HCT116 (cell line): Measurements from ENCODE around the gene TCF7L1. TPM values are rescaled to one million over a fixed set of nuclear protein-coding genes. Genes with fewer than 3 reads are reported as not detected.

Source experiments
- ATAC-seq: fragments of 200-7000 bp; cut with Tn5 transposase; 2 replicates; pipeline ENCODE4 v1.9.1; 2020; ENCODE audit warnings: mild to moderate bottlenecking, moderate library complexity
- BruUV-seq: library from RNA; stranded (reverse); fragments of 400-500 nt; replicated peaks from 2 replicates; lab custom pipeline; 2021; lab: Mats Ljungman, UMichigan
- CTCF ChIA-PET: fragments of 300-600 bp; sonication (Branson Sonifier 250); formaldehyde crosslinking; loops from one replicate; lab custom pipeline; 2021; ENCODE audit warnings: antibody characterized with exemption; lab: Charles Lee
- POLR2A ChIA-PET: fragments of 300-600, 350-600 bp; sonication (Branson Sonifier 250); formaldehyde crosslinking; loops from one replicate; lab custom pipeline; 2021; ENCODE audit warnings: antibody characterized with exemption; lab: Charles Lee
- RAD21 ChIA-PET, 2 experiments: fragments of 300-600 bp; sonication (Branson Sonifier 250); formaldehyde crosslinking; loops; one replicate each; lab custom pipeline; 2023; ENCODE audit warnings: low total read pairs in 2 of 2; ENCODE audit not compliant: uncharacterized antibody in 2 of 2, unreplicated experiment in 2 of 2, low non-redundant PET in 1 of 2; lab: Charles Lee
- DNase-seq: peaks from one replicate; pipeline ENCODE4 v3.0.0-alpha.2; 2010; ENCODE audit warnings: low read depth, low spot score
- H2AFZ ChIP-seq: fragments of 200-600 bp; shearing (Covaris generic), sonication (generic); 2 replicates; pipeline ENCODE4 v1.6.1; 2017; ENCODE audit warnings: low read depth, mixed run types, mixed read lengths, antibody characterized with exemption, low read length; ENCODE audit not compliant: poor library complexity, severe bottlenecking
- H3K27ac ChIP-seq: 2 replicates; pipeline ENCODE4 v1.5.1; 2012; ENCODE audit warnings: low read depth, low read length
- H3K27me3 ChIP-seq: fragments of 200-600 bp; sonication (generic); 2 replicates; pipeline ENCODE4 v1.6.1; 2016; ENCODE audit warnings: mixed run types, low read length, mixed read lengths; ENCODE audit not compliant: insufficient read depth
- H3K36me3 ChIP-seq, 2 experiments: fragments of 200-500 bp in 1 of 2; fragments of 200-600 bp in 1 of 2; sonication (Bioruptor generic) in 1 of 2; sonication (generic) in 1 of 2; 2 replicates each; pipeline versions ENCODE4 v1.5.1 to v1.6.1; 2014 to 2016; ENCODE audit warnings: low read length in 2 of 2, inconsistent platforms in 1 of 2, mixed read lengths in 1 of 2, mixed run types in 1 of 2; ENCODE audit not compliant: insufficient read depth in 2 of 2, control insufficient read depth in 1 of 2
- H3K4me1 ChIP-seq, 2 experiments: fragments of 200-600 bp in 1 of 2; sonication (generic) in 1 of 2; 2 replicates each; pipeline versions ENCODE4 v1.5.1 to v1.6.1; 2012 to 2017; ENCODE audit warnings: low read length in 2 of 2, inconsistent platforms in 1 of 2, mild to moderate bottlenecking in 1 of 2, mixed read lengths in 1 of 2, mixed run types in 1 of 2, moderate library complexity in 1 of 2; ENCODE audit not compliant: insufficient read depth in 2 of 2, control insufficient read depth in 1 of 2
- H3K4me2 ChIP-seq: fragments of 200-600 bp; sonication (generic); 2 replicates; pipeline ENCODE4 v1.6.1; 2017; ENCODE audit warnings: mixed run types, low read length, mixed read lengths
- H3K4me3 ChIP-seq, 2 experiments: fragments of 200-600 bp in 1 of 2; sonication (generic) in 1 of 2; replicated peaks in 1 of 2; 2 replicates each; pipeline ENCODE4 v1.5.1; 2011 to 2016; ENCODE audit warnings: low read length in 2 of 2, control low read depth in 1 of 2, low read depth in 1 of 2, mild to moderate bottlenecking in 1 of 2, mixed read lengths in 1 of 2, mixed run types in 1 of 2
- H3K79me2 ChIP-seq: fragments of 200-600 bp; sonication (generic); 2 replicates; pipeline ENCODE4 v1.6.1; 2017; ENCODE audit warnings: mild to moderate bottlenecking, mixed run types, low read length, moderate library complexity, mixed read lengths; ENCODE audit not compliant: insufficient read depth
- H3K9ac ChIP-seq: fragments of 200-600 bp; sonication (generic); 2 replicates; pipeline ENCODE4 v1.6.1; 2016; ENCODE audit warnings: low read length, mixed read lengths
- H3K9me2 ChIP-seq: fragments of 200-600 bp; sonication (generic), shearing (Covaris generic); 2 replicates; pipeline ENCODE4 v1.6.1; 2017; ENCODE audit warnings: mixed run types, mild to moderate bottlenecking, moderate library complexity; ENCODE audit not compliant: insufficient read depth
- H3K9me3 ChIP-seq, 2 experiments: fragments of 200-500 bp in 1 of 2; fragments of 200-600 bp in 1 of 2; sonication (Bioruptor generic) in 1 of 2; sonication (generic) in 1 of 2; 2 replicates each; pipeline ENCODE4 v1.6.1; 2014 to 2017; ENCODE audit warnings: low read length in 2 of 2, mixed read lengths in 2 of 2, inconsistent platforms in 1 of 2, low read depth in 1 of 2, mild to moderate bottlenecking in 1 of 2, mixed run types in 1 of 2, moderate library complexity in 1 of 2; ENCODE audit not compliant: control insufficient read depth in 1 of 2, insufficient read depth in 1 of 2
- H4K20me1 ChIP-seq: fragments of 200-600 bp; sonication (generic), shearing (Covaris generic); 2 replicates; pipeline ENCODE4 v1.6.1; 2017; ENCODE audit warnings: mixed run types, mild to moderate bottlenecking, moderate library complexity; ENCODE audit not compliant: insufficient read depth
- CBX3 ChIP-seq: IDR thresholded peaks from 2 replicates; pipeline ENCODE4 v1.6.1; 2012; ENCODE audit warnings: low read depth
- CEBPB ChIP-seq: IDR thresholded peaks from 2 replicates; pipeline ENCODE4 v1.6.1; 2012; ENCODE audit warnings: low read depth
- EGR1 ChIP-seq: IDR thresholded peaks from 2 replicates; pipeline ENCODE4 v1.6.1; 2012; ENCODE audit warnings: low read depth
- ELF1 ChIP-seq: IDR thresholded peaks from 2 replicates; pipeline ENCODE4 v1.6.1; 2012; ENCODE audit warnings: low read depth, borderline replicate concordance
- EZH2 ChIP-seq: fragments of 200-600 bp; sonication (generic); IDR thresholded peaks from 2 replicates; pipeline ENCODE4 v1.6.1; 2017; ENCODE audit warnings: antibody characterized with exemption, mixed run types
- JUND ChIP-seq: IDR thresholded peaks from 2 replicates; pipeline ENCODE4 v1.6.1; 2012
- POLR2A ChIP-seq: IDR thresholded peaks from 2 replicates; pipeline ENCODE4 v1.7.0; 2011; ENCODE audit warnings: borderline replicate concordance; ENCODE audit not compliant: insufficient read depth, insufficient read length; ENCODE audit errors: extremely low read depth
- POLR2AphosphoS5 ChIP-seq: IDR thresholded peaks from 2 replicates; pipeline ENCODE4 v1.6.1; 2011; ENCODE audit warnings: mild to moderate bottlenecking, low read depth, low read length, moderate library complexity
- RAD21 ChIP-seq: IDR thresholded peaks from 2 replicates; pipeline ENCODE4 v1.6.1; 2012; ENCODE audit warnings: low read depth, mild to moderate bottlenecking
- TCF7L2 ChIP-seq: IDR thresholded peaks from 2 replicates; pipeline ENCODE4 v1.7.0; 2011; ENCODE audit warnings: borderline replicate concordance, inconsistent platforms; ENCODE audit not compliant: insufficient read depth, insufficient read length; ENCODE audit errors: extremely low read depth
- ZNF274 ChIP-seq: fragments of 200-500 bp; sonication (Bioruptor generic); IDR thresholded peaks from 2 replicates; pipeline ENCODE4 v1.6.1; 2014; ENCODE audit warnings: mild to moderate bottlenecking, low read depth, low read length, inconsistent platforms
- intact Hi-C: fragments of 100-400 bp; cut with micrococcal nuclease; formaldehyde crosslinking; loops from 2 replicates; pipeline ENCODE4 v1.10.0; 2022
- total RNA-seq: library from RNA; stranded (reverse); gene quantifications from one replicate; pipeline ENCODE4 v1.2.1, GENCODE V29; 2021; ENCODE audit not compliant: unreplicated experiment
- TF ChIP-seq, protein P1 (sequence below), 3 experiments: fragments of 200-600 bp in 1 of 3; sonication (generic) in 1 of 3; IDR thresholded peaks in 2 of 3; conservative IDR thresholded peaks in 1 of 3; 2 replicates each; pipeline ENCODE4 v1.5.1; 2012 to 2017; ENCODE audit warnings: low read depth in 2 of 3, low read length in 2 of 3, antibody characterized with exemption in 1 of 3, borderline replicate concordance in 1 of 3, control low read depth in 1 of 3, mild to moderate bottlenecking in 1 of 3, mixed read lengths in 1 of 3, mixed run types in 1 of 3, moderate library complexity in 1 of 3; ENCODE audit not compliant: insufficient read depth in 1 of 3
- TF ChIP-seq, protein P2 (sequence below): IDR thresholded peaks from 2 replicates; pipeline ENCODE4 v1.6.1; 2012
- TF ChIP-seq, protein P3 (sequence below): IDR thresholded peaks from 2 replicates; pipeline ENCODE4 v1.6.1; 2011; ENCODE audit warnings: mild to moderate bottlenecking, low read length, moderate library complexity; ENCODE audit not compliant: insufficient replicate concordance; ENCODE audit errors: extremely low read depth
- TF ChIP-seq, protein P4 (sequence below): IDR thresholded peaks from 2 replicates; pipeline ENCODE4 v1.6.1; 2012
- TF ChIP-seq, protein P5 (sequence below): IDR thresholded peaks from 2 replicates; pipeline ENCODE4 v1.6.1; 2012; ENCODE audit warnings: low read depth

The TCF7L1 gene
- total RNA-seq, 1 experiment from 2014 or later: 10.3 TPM

DNA sequence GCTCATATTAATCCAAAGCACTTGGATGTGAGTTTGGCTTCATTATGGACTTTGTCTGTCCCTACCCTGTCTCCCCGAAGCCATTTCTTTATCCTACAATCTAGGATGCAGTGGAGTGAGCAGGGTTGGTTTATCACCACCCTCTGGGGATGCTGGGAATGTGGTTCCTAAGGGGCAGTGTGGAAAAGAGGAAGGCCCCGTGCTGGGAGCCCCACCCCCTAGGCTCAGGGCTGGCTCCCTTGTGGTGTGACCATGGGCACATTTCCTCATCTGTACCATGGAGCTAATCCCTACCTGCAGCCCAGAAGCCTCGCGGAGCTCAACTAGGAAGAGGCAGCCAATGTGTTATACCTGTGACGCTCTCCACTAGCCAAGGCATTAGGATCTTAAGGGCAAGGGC is 102.1 kb downstream of the TCF7L1 start (continued):
- TF ChIP-seq, protein P1, sequence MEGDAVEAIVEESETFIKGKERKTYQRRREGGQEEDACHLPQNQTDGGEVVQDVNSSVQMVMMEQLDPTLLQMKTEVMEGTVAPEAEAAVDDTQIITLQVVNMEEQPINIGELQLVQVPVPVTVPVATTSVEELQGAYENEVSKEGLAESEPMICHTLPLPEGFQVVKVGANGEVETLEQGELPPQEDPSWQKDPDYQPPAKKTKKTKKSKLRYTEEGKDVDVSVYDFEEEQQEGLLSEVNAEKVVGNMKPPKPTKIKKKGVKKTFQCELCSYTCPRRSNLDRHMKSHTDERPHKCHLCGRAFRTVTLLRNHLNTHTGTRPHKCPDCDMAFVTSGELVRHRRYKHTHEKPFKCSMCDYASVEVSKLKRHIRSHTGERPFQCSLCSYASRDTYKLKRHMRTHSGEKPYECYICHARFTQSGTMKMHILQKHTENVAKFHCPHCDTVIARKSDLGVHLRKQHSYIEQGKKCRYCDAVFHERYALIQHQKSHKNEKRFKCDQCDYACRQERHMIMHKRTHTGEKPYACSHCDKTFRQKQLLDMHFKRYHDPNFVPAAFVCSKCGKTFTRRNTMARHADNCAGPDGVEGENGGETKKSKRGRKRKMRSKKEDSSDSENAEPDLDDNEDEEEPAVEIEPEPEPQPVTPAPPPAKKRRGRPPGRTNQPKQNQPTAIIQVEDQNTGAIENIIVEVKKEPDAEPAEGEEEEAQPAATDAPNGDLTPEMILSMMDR (IDR thresholded peaks at IDR 0.05 in 2 of 3, conservative IDR thresholded peaks at IDR 0.05 in 1 of 3; ENCODE audit: borderline replicate concordance in 1 of 3, insufficient read depth in 1 of 3, low read depth in 2 of 3, low read length in 2 of 3): no peak
- TF ChIP-seq CEBPB: no peak
- TF ChIP-seq RAD21: no peak
- TF ChIP-seq CBX3: no peak

DNA sequence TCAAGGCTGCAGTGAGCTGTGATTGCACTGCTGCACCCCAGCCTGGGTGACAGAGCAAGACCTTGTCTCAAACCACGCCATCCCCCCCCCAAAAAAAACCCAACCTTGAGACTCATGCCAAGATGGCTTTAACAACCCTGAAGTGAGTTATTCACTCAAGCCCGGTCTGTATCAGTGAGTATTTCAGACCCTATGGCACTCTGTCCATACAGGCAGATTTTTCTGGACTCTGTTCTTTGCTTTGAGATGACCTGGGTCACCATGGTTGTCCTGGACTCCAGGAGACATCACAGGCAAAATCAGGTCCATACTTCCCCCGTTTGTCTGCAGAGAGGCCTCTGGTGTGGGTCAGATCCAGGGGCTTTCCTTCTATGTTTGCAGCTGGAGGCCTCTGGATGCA is 102.9 kb downstream of the TCF7L1 start:
- DNase-seq (no peak), ATAC-seq (no peak)
- Histone ChIP-seq H3K4me2 (no peak overlapping the region), H2AFZ (no peak overlapping the region), H3K27ac (no peak overlapping the region), H3K79me2 (no peaks in the 10 kb centered on the region), H3K9me3 (no peaks in the 10 kb centered on the region), H3K36me3 (no peaks in the 10 kb centered on the region), H3K9me2 (no peaks in the 10 kb centered on the region), H3K27me3 (no peaks in the 10 kb centered on the region), H3K4me1 (no peaks in the 10 kb centered on the region; a peak in 1 of 4 replicates), H3K4me3 (no peak overlapping the region), H3K9ac (no peak overlapping the region), H4K20me1 (no peaks in the 10 kb centered on the region)
- intact Hi-C loops: no loop called here
- TF ChIP-seq, protein P2, sequence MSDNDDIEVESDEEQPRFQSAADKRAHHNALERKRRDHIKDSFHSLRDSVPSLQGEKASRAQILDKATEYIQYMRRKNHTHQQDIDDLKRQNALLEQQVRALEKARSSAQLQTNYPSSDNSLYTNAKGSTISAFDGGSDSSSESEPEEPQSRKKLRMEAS: no peak
- TF ChIP-seq, protein P3, sequence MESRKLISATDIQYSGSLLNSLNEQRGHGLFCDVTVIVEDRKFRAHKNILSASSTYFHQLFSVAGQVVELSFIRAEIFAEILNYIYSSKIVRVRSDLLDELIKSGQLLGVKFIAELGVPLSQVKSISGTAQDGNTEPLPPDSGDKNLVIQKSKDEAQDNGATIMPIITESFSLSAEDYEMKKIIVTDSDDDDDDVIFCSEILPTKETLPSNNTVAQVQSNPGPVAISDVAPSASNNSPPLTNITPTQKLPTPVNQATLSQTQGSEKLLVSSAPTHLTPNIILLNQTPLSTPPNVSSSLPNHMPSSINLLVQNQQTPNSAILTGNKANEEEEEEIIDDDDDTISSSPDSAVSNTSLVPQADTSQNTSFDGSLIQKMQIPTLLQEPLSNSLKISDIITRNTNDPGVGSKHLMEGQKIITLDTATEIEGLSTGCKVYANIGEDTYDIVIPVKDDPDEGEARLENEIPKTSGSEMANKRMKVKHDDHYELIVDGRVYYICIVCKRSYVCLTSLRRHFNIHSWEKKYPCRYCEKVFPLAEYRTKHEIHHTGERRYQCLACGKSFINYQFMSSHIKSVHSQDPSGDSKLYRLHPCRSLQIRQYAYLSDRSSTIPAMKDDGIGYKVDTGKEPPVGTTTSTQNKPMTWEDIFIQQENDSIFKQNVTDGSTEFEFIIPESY: no peak
- TF ChIP-seq, protein P4, sequence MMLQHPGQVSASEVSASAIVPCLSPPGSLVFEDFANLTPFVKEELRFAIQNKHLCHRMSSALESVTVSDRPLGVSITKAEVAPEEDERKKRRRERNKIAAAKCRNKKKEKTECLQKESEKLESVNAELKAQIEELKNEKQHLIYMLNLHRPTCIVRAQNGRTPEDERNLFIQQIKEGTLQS: no peak
- no peak for TF ChIP-seq EZH2
- TF ChIP-seq POLR2AphosphoS5: no peak
- TF ChIP-seq ELF1: no peak
- TF ChIP-seq JUND: no peak
- no peak for TF ChIP-seq EGR1
- TF ChIP-seq, protein P5, sequence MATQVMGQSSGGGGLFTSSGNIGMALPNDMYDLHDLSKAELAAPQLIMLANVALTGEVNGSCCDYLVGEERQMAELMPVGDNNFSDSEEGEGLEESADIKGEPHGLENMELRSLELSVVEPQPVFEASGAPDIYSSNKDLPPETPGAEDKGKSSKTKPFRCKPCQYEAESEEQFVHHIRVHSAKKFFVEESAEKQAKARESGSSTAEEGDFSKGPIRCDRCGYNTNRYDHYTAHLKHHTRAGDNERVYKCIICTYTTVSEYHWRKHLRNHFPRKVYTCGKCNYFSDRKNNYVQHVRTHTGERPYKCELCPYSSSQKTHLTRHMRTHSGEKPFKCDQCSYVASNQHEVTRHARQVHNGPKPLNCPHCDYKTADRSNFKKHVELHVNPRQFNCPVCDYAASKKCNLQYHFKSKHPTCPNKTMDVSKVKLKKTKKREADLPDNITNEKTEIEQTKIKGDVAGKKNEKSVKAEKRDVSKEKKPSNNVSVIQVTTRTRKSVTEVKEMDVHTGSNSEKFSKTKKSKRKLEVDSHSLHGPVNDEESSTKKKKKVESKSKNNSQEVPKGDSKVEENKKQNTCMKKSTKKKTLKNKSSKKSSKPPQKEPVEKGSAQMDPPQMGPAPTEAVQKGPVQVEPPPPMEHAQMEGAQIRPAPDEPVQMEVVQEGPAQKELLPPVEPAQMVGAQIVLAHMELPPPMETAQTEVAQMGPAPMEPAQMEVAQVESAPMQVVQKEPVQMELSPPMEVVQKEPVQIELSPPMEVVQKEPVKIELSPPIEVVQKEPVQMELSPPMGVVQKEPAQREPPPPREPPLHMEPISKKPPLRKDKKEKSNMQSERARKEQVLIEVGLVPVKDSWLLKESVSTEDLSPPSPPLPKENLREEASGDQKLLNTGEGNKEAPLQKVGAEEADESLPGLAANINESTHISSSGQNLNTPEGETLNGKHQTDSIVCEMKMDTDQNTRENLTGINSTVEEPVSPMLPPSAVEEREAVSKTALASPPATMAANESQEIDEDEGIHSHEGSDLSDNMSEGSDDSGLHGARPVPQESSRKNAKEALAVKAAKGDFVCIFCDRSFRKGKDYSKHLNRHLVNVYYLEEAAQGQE: no peak
- no peak for TF ChIP-seq TCF7L2
- TF ChIP-seq POLR2A: no peak
- no peak for TF ChIP-seq ZNF274
- no TSS peak for BruUV-seq
- CTCF ChIA-PET: no interaction called here
- RAD21 ChIA-PET: no interaction called here
- POLR2A ChIA-PET: no interaction called here
